A204.1 (cell line): ENCODE measurements around the gene LYRM9.
"Not testable (repeated sequence)": the region's sequence is repeated elsewhere in the genome, so short reads cannot be mapped to it uniquely, and the experiment has no call there.

Experiments used
- FAIRE-seq: peaks from 2 replicates; lab custom pipeline; 2012; peaks lifted over from hg19 to GRCh38; lab: Jason Lieb, UNC

LYRM9 gene

DNA sequence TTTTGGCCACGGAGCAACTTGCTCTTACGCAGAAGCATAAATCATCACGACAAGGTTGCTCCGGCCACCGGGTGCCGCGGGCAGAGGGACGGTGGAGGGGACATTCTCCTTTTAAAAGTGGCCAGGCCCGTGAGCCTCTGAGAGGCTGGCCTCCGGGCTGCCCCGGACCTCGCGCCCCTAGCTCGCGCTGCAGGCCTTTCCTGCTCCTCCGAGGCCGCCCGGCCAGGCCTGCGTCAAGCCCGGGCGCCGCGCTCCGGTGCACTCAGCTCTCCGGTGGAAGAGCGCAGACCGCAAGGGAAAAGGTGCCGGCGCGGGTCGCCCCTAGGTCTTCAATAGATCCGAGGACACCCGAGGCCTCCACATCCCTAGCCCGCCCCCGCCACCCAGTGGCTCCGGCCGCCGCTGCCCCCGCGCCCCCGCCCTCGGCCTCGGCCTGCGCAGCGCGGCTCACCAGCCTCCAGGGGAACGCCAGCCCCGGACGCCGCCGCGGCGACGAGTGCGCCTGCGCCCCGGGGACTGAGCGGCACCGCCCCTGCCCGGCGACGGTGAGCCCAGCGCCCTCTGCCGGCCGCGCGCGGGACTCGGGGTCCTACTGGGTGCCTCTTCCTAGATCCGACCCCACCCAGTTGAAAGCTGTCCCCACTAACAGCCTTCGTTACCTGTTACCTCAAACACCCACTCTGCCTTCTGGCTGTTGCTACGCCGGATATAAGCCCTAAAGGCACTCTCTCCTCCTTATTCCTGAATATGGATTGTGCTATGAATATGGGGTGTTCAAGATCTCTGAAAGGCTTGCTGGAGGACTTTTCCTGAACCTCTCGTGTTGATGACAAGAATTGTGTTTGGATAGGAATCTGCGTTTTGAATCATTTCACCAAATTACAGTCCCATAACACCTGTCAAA, at the start of gene LYRM9:
Gene LYRM9, minus strand, starts transcription at position 500 of the 904 bp plus-strand sequence. CDS start 10,671 bp downstream, outside the sequence.
- FAIRE-seq, result no peak

DNA sequence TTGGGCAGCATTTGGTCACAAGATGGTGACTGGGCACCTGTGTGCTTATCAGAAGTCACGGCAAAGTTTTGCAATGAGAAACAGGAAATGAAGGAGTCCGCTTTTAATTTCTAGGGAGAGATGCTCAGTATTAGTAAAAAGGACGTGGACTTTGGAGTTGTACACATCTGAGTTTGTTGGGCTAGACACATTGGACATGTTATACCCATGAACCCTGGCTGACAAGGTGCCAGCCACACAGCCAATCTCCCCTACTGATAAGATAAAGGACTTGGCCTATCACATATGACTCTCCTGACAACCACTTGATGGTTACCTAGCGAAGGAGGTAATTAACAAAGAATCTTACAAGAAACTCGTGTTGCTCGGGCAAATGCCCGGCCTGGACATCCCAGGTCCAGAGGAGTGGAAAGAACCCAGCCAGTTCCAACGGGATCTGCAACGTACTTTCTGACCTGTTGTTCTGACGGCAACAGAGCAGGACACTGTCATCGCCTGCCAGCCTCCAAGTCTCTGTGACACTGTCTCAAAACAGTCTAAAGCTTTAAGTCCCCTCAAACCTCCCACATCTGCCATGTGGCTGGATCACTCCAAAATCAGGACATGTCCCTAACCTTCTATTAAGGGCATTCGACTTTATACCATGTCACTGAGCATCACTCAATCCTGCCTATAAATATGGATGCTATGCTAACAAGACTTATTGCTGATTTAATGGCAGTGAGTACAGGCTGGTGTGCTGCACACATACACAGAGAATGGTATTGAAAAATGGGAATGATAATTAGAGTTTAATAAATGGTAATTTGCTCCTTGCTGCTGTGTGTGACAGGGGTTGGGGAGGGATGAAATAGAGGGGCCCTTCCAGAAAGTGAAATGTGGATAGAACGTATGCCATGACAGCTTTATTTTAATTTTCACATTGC, 47.6 kb upstream of the LYRM9 start:
- no peak for FAIRE-seq

DNA sequence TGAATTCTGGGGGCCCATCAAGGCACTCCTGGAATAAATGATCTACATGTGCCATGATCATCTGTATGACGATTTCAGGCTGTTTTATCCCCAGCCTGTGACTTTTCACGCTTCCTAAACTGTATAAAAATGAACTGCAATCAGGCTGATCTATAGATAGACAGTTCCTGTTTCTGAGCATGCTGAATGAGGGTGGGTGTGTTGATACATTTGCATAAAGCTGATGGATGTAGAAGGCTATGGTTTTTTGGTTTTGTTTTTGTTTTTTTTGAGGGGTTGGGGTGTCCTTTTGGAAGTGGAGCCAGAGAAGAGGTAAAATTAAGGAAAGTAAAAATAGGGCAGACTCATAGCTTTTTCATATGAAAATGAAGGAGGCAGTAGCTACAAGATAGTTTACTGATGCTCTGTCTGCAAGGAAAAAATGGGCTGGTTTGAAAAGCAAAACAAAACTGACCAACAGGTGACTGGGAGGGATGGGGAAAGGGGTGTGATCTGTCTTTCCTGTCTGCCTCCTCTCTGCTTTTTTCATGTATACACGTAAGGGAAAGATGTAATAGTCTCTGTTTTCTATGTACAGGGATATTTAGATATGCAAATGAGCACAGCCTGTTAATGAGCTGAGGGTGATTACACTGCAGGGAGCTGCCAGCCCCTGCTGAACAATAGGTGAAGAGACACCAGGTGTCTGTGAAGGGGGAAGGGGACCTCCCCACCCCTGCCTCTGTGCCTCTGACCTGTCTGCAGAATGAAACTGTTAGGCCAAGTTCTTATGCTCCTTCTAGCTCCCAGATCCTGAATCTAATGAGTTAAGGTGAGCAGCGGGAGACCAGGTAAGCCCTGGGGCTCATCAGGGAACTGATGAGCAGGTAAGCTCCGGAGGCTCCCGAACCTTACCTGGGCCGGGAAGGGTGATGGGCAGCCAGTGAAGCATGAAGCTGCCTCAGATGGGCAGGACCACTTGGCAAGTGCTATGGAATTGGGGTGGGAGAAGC, 46.6 kb upstream of the LYRM9 start:
- no peak for FAIRE-seq

DNA sequence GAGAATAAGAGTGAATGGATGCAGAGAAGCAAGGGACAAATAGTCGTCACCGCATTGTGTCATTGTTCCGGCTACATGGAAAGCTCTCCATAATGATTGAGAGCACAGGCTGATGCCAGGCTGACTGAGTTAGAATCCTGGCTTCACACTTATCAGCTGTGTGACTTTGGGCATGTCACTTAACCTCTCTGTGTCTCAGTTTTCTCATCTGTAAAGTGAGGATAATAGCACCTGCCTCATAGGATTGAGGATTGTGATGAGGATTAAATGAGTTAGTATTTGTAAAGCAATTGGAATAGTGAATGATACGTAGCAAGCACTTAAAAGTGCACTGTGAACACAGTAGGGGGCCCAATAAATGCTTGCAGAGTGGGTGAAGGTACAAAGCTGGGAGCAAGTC, 45.7 kb upstream of the LYRM9 start:
- no peak for FAIRE-seq

DNA sequence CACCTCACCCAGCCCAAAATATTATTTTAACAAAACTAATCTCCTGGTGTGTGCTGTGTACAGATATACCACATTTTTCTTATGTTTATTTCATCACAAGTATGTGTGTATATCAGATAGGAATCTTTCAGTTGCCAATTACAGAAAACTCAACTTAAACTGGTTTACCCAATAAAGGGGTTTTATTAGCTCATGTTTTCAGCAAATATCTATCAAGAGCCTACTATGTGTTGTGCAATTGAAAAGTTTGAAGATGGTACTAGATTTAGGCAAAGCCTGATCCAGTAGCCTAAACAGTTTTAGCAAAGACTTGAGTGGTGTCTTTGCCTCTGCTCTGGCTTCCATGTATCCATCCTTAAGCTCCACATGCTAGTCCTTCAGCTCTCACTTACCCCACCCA, 45.1 kb upstream of the LYRM9 start:
- no peak for FAIRE-seq

DNA sequence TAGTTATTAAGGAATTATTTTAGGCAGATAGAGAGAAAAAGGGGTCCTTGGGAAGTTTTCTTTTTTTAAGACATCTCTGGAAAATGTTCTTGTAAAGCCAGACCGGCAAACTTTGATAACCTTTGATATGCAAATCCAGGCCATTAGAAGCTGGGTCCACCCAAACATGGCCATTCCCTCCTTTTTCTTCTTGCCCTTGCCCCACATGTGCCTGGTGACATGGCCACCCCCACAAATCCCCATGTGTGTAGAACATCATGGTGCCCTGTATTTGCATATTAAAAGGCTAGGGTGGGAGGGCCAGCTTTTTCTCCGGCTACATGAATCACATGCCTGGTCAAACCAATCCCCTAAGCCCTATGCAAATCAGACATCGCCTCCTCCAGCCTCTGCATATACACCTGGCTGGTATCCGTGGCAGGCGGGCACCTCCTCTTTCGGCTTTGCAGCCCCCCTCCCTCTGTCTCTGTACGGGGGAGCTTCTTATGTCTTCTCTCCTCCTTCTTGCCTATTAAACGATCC, 43.9 kb upstream of the LYRM9 start:
- no peak for FAIRE-seq

DNA sequence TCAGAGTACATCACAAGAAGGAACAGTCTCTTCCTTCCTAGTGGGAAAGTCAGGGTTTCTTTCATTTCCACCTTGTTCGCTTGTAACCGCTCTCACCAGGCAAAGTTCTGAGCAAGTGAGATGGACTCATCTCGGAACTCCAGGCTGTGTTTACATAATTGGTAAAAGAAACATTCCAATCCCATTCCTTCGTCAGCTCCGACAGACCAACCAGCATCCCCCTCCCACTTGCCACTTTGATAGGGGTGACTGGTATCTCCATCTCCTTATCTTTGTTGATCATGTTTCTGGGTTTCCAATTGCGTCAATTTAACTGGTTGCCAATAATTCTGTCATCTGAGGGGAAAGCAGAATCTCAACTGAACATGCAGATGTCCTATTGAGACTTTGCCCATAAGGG, 36.8 kb upstream of the LYRM9 start:
- no peak for FAIRE-seq

DNA sequence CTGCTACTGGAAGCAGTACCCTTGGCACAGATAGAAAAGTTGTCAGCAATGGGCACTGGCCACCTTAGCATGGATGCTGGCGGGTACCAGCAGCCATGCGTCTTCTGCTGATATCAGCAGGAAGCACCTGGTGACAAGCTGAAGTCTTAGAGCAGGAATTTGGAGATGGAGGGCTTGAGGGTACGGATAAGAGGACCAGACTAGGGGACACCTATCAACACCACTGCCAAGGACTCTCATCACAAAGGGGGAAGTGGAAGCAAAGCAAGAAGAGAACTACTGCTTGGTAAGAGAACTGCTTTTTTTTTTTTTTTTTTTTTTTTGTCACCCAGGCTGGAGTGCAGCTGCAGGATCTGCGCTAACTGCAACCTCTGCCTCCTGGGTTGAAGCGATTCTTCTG, 35.4 kb upstream of the LYRM9 start:
- FAIRE-seq, result no peak

DNA sequence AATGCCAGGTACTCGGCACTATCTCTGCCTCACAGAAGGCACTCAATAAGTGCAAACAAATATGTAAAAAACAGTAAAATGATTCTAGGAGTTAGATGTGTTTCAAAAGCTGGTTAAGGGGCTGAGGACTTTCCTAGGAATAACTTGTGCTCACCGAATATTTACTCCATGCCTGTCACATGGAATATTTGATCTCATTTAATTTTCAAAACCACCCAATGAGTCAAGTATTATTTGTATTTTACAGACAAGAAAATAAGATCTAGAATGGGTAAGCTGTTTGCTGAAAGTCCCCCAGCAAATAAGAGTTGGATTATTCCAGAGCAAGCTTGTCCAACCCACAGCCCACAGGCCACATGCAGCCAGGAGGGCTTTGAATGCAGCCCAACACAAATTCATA, 34.6 kb upstream of the LYRM9 start:
- no peak for FAIRE-seq

DNA sequence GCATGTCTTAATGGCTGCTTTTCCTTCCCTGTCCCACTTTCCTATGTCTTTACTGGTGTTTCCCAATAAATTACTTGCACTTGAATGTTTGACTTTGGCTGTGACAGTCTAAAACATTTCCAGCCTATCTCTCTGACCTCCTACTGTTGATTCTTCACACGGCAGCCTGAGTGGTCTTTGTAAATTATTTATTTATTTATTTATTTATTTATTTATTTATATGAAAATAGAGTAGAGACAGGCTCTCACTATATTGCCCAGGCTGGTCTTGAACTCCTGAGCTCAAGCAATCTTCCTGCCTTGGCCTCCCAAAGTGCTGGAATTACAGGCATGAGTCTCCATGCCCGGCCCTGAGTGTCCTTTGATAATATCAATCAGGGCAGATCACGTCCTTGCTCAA, 28.4 kb upstream of the LYRM9 start:
- no peak for FAIRE-seq

DNA sequence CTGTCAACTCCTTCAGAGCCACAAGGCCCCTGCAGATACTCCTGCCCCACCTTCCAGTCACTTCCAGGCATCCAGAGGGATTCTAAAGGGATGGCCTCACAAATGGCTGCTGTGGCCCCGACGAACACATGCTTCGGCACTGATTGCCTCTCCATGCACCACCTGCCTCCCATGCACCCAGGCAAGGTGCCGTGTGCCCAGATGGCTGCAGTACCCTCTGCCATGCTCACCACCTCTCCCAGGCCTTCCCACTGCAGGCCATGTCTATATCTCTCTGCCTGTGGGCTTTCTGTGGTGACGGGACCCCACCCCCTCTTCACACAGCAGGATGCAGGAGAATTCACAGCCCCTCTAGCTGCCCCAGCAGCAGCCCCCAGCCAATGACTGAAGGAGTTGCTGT, 27.9 kb upstream of the LYRM9 start:
- no peak for FAIRE-seq

DNA sequence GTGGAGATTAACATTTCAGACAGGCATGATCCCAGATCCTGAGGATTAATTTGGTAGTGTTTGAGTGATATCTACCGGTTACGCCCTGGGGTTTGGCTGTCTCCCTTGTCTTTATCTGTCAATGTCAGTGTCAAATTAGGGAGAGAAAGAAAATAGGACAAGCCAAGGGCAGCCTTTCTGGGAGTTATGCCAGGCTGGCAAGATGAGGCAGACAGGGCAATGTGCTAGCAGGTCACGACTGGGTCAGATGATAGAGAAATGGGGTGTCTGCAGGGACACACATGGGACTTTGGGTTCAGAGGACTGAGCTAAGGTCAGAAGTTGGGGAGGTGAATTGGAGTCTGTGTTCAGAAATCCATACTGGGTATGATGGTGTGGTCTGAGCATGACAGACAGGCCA, 27.4 kb upstream of the LYRM9 start:
- no peak for FAIRE-seq

DNA sequence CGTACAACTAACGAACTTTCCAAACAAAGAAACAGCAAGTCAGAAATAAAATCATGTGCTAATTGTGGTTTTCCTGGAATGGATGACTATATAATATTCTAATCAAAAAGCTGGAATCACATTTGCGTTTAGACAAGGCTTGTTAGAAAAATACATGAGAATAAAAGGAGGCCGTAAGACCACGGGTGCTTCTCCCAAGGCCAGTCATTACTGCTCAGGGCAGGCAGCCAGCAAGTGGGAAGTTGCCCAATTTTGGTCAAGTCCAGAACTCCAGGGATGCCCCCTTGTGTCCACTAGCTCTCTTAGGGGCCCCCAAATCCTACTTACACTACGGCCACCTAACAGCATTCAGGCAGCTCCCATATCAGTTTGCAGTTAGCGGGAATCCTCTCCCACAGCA, 25.9 kb upstream of the LYRM9 start:
- no peak for FAIRE-seq

DNA sequence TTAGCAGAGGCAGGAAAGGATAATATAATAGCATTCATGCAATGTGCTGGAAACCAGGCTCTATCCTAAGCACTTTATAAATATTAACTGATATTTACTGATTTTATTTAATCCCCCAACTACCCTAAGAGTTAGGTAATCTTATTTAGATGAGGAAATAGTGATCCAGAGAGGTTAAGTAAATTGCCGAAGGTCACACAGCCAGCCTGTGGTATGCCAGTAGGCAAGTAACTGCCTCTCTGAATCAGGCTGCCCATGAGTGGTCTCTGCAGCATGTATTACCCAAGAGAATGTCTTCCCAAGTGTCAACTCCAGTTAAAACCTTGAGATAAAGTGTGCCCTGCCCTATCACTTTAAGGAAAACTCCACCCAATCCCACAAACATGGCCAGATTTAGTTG, 25.3 kb upstream of the LYRM9 start:
- no peak for FAIRE-seq

DNA sequence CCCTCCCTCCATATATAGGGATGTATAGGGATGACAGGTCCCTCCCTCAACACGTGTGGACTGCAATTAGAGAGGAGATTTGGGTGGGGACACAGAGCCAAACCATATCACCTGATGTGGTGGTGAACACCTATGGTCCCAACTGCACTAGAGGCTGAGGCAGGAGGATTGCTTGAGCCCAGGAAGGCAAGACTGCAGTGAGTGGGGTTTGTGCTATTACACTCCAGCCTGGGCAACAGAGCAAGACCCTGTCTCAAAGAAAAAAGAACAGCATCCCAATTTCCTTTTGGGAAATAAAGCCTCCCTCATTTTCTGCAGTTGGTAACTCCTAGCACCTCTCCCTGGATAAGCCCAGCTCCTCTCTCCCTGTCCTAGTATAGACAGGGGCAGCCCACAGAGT, 23.8 kb upstream of the LYRM9 start:
- FAIRE-seq, result no peak

DNA sequence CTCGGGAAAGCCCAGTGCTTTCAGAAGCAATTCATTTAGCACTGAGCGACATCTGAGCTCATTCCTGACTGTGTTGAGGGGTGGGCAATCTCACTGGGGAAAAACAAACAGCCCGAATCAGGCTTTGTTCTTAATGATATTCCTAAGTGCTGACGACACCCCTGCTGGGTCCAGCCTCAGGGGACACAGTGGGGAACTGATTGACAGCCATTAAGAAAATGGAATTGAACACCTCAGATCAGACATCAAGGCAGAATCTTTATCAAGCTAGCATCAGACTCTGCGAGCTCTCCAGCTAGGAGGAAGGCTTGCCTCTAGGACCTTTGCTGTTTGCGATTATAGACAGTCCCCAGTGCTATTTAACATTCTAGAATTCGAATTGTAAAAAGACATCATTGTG, 22.5 kb upstream of the LYRM9 start:
- no peak for FAIRE-seq

DNA sequence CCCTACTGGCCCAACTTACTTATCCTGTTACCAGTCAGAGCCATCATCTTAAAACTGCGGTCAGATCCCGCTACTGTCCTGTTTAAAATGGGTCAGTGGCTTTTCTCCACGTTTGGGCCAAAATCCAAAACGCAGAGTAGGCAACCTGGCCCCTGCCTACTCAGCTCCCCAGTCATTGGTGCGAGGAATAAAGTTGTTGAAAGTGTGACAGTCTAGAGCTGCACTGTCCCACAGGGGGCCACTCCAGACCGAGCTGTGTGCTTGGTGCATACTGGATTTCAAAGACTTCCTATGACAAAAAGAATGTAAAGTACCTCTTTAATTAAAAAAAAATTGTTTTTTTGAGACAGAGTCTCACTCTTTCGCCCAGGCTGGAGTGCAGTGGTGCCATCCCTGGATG, 21.2 kb upstream of the LYRM9 start:
- FAIRE-seq, result no peak

DNA sequence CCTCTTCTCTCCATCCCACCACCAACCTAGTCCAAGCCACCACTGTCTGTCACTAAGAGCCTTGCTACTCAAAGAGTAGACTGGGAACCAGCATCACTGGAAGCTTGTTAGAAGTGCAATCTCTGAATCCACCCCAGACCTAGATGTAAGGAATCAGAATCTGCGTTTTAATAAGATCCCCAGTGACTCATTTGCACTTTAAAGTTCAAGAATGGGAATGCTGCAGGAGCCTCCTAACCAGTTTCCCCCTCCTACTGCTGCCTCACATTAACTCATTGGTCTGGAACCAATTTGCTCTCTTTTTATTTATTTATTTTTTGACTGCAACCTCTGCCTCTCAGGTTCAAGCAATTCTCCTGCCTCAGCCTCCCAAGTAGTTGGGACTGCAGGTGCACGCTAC, 19.8 kb upstream of the LYRM9 start:
- no peak for FAIRE-seq

DNA sequence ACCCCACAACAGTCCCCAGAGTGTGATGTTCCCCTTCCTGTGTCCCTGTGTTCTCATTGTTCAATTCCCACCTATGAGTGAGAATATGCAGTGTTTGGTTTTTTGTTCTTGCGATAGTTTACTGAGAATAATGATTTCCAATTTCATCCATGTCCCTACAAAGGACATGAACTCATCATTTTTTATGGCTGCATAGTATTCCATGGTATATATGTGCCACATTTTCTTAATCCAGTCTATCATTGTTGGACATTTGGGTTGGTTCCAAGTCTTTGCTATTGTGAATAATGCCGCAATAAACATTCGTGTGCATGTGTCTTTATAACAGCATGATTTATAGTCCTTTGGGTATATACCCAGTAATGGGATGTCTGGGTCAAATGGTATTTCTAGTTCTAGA, 19.1 kb upstream of the LYRM9 start:
- FAIRE-seq, result not testable (repeated sequence)

DNA sequence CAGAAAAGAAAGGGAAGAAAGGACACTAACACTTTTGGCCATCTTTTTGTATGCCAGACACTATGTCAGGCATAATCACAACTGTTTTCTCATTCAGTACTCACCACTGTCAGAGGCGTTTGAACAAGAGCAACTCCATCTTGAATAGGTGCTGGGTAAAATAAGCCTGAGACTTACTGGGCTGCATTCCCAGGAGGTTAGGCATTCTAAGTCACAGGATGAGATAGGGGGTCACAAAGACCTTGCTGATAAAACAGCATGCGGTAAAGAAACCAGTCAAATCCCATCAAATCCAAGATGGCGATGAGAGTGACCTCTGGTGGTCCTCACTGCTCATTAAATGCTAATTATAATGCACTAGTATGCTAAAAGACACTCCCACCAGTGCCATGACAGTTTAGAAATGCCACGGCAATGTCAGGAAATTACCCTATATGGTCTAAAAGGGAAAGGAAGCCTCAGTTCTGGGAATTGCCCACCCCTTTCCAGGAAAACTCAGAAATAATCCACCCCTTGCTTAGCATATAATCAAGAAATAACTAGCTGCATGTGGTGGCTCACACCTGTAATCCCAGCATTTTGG, 14.9 kb upstream of the LYRM9 start:
- no peak for FAIRE-seq

DNA sequence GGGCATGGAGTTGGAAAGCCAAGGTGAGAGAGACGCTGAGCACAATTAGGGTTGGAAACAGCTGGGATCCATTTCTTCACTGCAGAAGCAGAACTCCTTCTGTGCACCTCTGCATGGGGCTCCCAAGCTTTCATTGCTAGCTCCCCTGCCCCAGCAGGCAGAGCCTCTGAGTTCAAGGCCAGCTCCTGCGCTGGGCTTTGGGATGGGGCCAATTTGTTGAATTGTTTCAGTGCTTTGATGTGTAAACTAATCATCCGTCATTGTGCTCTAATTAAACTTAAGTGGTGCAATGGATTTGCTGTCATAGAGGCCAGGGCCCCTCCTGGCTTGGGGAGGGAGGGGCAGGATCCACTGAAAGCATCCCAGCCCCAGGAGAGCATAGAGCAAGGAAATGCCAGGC, 13.5 kb upstream of the LYRM9 start:
- FAIRE-seq, result no peak

DNA sequence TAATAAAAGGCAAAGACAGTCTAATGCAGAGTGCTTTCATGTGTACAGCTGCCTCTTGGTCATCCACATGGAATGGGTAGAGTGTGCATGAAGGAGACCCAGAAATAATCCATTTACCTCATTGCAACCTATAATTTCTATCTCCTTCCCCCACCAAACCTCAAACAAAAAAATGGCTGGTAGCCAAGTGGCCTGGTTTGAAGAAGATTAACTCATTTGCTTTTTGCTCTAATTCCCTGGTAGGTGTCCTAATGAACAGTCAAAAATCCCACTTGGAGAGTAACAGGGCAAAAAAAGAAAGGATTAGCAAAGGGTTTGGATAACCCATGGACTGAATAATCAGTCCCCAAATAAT, 13.0 kb upstream of the LYRM9 start:
- FAIRE-seq, result no peak
